Activated gamma-delta T cell treated with Interleukin-2 at 50 U/mL for 16 hours (primary cell): ENCODE results near the gene SNX14.
"Not testable (repeated sequence)": the region's sequence is repeated elsewhere in the genome, so short reads cannot be mapped to it uniquely, and the experiment has no call there.

Source experiments
- DNase-seq: peaks from one replicate; pipeline ENCODE4 v3.0.0-alpha.2; 2020

Gene SNX14, protein sequence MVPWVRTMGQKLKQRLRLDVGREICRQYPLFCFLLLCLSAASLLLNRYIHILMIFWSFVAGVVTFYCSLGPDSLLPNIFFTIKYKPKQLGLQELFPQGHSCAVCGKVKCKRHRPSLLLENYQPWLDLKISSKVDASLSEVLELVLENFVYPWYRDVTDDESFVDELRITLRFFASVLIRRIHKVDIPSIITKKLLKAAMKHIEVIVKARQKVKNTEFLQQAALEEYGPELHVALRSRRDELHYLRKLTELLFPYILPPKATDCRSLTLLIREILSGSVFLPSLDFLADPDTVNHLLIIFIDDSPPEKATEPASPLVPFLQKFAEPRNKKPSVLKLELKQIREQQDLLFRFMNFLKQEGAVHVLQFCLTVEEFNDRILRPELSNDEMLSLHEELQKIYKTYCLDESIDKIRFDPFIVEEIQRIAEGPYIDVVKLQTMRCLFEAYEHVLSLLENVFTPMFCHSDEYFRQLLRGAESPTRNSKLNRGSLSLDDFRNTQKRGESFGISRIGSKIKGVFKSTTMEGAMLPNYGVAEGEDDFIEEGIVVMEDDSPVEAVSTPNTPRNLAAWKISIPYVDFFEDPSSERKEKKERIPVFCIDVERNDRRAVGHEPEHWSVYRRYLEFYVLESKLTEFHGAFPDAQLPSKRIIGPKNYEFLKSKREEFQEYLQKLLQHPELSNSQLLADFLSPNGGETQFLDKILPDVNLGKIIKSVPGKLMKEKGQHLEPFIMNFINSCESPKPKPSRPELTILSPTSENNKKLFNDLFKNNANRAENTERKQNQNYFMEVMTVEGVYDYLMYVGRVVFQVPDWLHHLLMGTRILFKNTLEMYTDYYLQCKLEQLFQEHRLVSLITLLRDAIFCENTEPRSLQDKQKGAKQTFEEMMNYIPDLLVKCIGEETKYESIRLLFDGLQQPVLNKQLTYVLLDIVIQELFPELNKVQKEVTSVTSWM

DNA sequence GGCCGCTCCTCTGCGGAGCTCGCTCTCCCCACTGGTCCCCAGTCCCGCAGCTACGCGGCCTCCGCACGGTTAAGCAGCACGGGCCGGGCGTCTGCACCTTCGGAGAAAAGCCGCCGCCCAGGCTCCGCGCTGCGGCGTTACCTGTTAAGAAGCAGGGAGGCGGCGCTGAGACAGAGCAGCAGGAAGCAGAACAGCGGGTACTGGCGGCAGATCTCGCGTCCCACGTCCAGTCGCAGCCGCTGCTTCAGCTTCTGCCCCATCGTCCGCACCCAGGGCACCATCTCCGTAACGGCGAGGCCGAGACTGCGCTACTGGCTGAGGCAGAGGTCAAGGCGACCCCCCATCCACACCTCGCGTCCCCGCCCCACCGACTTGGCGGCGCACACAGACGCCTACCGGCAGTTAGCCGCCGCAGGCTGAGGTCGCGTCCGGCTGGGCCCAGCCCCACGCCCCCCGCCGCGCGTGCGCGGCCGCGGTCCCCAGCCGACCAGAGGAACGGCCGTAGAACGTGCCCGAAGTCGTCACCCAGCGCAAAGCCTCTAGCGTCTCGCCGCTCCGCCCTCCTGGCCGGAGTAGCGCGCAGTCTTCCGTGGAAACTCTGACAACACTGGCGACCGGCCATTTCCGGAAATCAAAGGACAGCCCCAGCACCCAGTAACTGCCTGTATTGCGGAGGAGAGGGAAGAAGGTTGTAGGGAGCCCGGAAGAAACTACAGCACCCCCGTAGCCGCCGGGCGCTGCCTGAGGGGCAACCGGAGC is at the start of gene SNX14:
Gene SNX14, minus strand, starts transcription at position 421 of the 759 bp plus-strand sequence. Its CDS starts 140 bp downstream, at position 281.
- peak; percentile 71 for DNase-seq

DNA sequence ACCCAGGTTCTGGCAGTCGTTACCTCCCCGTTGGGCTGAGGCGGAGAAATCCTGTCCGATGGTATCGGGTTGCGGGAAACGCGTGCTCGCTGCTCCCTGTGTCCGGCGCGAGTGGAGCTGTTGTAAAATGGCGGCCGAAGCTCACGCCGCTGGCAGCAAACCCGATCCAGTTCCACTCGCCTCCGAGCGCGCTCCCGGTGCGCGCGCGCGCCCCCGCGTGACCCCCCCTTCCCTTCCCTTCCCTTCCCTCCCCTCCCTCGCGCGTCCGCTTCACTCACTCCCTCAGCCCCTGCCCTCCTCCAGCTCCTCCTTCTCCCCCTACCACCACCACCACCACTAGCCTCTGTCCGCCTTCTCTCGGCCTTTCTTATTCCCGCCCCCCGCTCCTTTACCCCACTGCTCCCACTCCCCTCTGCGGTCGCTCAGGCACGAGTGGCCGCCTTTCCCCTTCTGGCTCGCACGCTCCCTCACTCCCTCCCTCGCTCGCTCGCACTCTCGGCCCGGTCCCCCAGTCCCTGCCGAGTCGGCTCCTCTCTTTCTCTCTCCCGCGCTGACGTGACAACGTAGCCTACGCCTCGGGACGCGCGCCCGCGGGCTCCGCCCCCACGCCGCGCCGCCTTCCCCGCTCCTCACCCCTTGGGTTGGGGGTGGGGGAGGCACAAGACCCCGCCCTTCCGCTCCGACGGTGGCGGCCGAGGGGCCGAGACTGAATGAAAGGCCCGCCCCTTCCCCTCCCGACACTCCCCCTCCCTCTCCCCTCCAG is 49.3 kb upstream of the SNX14 start, which contains the start of gene SYNCRIP:
Gene SYNCRIP, minus strand, starts transcription at position 113 of the 763 bp plus-strand sequence. CDS start 1,447 bp downstream, outside the sequence.
- DNase-seq, result peak; percentile 97

DNA sequence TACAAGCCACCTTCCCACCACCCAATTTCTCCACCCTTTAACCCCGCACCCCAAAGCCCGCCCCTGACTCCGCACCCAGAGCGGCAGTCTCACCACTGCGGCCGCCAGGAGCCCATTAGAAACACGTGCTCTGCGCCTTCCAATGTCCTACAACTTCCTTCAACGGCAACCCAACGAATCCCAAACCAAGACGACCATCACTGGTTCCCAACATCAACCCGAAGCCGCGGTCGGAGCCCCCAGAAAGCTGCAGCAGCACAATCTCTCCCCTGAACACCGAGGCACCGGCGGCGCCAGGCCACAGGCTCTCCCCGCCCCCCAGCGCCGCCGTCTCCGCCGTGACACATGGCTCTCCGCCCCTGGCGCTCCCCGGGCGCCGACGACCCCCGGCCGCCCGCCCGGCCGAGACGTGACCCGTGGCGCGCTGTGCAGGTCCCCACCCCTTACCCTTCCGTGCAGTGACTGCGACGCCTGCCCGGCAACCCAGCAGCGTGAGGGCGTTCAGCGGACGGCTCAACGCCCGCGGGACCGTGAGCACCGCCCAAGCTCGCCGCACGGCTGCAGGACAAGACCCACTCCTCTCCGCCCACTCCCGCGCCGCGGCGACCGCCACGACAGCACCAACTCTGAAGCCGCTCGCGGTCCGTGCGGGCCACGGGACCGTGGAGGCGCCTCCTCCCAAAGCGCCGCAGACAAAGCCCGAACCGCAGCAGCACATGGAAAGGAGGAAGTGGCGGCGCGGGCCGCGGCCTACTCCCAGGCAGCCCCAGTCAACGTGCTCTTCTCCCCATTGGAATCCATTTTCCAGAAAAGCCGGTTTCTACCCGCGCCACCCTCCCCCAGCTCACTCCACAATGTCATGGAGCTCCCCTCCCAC is 48.5 kb upstream of the SNX14 start:
- peak; percentile 46 for DNase-seq

DNA sequence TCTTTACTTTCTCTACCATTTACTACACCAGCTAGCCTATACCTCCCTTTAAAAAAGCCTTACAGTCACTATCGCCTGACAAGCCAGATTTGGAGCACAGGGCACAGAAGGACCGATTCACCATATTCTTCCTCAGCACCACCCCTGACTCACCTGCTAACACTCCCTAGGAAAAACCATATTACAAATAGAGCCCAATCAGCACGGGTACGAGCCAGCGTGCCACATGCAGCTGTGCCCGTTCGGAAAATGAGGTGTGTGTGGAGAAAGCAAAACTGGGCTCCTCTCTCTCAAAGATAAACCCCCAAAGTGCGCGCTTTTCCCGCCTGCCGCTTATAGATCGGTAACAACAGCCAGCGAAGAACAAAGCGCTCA is 47.9 kb upstream of the SNX14 start:
- DNase-seq, result no peak

DNA sequence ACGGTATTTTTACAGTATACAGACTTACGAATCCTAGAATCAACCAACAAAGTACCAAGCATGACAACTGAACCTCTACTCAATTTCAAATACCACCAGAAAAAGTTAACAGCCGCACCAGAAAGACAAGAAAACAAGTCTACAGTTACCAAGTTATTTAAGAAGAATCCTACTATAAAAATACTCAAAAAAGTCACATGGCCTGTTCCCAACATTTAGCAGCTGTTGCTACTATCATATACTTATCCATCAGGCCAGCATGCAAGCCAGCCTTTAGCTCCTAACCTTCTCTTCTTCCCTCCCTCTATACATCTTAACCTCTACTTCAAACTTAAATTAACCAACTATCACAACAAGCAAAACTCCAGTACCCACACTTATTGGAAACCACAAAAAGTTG is 47.2 kb upstream of the SNX14 start:
- DNase-seq, result no peak

DNA sequence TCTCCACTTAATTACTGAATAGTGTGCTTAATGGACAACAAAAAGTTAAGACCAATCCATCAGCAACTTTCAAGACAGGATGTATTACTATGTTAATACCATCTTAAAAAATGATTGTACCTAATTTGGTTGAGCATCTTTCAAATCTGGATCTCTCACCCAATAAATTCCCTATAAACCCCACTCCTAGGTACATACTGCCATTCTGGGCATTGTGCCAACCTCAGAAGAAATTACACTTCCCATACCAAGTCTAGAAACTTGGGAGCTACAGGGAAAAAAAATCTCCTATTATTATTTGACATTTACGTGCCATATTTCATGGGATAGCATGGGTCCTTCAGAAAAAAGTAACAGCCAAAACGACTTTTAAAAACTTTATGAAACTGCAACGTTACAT is 43.9 kb upstream of the SNX14 start:
- DNase-seq, result no peak

DNA sequence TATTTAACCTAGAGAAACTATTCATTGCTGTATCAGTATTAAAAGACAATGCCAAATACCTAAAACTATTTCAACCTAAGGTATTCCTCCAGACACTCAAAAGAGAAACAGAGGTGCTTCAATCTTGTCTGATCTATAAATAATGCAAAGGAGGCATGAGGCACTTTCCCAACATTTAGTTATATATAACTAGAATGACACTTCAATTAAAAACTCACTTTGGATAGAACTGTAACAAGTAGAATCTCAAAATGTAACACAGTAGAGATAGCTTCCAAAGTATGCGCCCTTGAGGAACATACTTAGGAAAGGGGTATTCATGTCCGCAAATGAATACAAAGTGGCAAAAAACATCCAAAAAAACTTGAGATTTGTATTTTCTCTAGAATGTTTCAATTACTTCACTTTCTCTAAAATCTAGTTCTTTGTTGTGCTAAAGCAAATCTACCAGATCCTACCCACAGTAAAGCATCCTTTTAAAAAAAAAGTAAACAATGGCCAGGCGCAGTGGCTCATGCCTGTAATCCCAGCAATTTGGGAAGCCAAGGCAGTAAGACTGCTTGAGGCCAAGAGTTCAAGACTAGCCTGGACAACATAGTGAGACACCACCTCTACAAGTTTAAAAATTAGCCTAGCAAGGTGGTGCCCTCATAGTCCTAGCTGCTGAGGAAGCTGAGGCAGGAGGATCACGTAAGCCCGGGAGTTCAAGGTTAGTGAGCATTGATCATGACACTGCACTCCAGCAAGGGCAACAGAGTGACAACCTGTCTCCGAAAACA is 38.7 kb upstream of the SNX14 start:
- no peak for DNase-seq

DNA sequence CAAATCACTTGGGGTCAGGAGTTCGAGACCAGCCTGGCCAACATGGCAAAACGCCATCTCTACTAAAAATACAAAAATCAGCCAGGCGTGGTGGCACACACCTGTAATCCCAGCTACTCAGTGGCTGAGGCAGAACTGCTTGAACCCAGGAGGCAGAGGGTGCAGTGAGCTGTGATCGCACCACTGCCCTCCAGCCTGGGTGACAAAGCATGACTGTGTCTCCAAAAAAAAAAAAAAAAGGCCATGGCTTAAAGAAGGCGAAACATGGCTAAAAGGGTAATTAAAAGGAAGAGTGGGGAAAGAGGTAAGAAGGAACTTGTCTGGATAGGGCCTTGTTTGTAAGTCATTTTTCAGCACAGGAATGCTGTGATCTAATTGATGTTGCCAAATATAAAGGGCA is 37.5 kb upstream of the SNX14 start:
- not testable (repeated sequence) for DNase-seq

DNA sequence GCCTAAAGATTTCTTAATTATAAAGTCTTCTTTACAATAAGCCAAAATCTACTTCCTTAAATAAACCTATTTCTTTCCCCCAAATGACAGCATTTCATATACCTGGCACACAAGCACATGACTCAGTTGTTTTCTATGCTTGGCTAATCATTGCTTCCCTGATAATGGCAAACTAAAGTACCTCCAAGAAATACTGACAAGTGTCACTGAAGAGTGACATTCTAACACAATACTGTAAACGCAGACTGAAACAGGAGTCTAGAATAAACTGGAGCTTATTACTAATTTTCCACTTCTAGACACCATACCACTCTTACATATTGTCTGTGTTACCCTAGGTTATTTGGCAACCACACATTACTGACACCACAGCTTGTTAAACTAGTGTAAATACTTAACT is 34.7 kb upstream of the SNX14 start:
- DNase-seq, result no peak

DNA sequence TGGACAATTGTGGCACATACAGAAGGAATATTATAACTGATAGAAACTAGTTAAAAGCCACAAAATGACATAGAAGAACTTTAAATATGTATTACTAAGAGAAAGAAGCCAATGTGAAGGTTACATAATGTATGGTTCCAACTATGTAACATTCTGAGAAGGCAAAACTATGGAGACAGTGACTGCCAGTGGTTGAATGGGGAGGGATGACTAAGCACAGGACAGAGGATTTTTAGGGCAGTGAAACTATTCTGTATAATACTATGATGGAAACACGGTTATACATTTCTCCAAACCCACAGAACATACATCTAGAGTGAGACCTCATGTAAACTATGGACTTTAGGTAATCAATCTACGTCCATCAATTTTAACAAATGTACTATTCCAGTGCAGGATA is 26.6 kb upstream of the SNX14 start:
- DNase-seq, result no peak

DNA sequence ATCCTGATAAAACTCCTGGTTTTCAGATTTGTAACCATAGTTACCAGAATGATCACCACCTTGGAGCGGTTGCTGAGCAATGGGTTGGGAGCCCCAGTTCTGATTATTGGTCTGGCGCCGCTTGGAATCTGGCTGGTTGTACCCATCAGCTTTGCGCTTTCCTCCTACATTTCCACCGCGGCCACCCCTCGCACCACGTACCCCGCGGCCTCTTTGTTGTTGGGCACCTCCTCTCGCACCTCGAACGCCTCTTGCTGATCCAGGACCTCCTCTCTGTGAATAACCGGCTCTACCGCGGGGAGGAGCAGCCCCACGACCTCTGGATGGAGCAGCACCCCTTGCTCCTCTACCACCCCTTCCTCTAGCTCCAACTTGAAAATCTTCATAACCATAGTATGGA is 21.1 kb upstream of the SNX14 start:
- DNase-seq, result no peak

DNA sequence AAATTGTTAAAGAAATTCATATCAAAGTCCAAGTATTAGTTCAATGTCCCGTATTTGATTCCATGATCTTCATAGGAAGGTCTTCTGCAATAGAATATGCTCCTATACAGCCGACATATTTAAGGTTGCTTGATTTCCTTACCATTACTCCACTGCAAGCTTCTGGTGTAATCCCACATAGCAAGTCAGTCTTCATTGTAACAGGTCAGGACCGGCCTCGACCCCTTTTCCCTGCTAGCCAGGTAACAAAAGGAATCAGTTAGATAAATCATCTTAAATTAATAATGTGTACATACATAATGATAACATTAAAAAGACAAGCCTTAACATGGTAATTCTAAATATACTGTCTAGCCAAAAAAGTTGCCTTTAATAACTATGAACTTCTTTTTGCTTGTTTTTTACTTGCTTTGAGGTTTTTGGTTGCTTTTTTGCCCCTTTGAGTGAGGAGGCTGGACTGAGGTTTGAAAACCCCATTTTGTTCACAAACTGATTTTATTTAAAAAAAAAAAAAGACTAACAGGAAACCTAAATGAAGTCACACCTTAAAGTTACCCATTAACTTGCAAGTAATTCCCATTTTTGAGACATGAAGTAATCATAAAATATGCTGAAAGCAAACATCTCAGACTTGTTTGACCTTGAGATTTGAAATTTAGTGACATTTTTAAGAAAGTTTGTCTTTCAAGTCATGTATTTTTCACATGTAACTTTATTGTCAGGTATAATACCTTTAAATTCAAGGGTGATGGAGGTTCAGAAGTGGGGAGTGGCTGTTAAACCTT is 19.2 kb upstream of the SNX14 start:
- no peak for DNase-seq

DNA sequence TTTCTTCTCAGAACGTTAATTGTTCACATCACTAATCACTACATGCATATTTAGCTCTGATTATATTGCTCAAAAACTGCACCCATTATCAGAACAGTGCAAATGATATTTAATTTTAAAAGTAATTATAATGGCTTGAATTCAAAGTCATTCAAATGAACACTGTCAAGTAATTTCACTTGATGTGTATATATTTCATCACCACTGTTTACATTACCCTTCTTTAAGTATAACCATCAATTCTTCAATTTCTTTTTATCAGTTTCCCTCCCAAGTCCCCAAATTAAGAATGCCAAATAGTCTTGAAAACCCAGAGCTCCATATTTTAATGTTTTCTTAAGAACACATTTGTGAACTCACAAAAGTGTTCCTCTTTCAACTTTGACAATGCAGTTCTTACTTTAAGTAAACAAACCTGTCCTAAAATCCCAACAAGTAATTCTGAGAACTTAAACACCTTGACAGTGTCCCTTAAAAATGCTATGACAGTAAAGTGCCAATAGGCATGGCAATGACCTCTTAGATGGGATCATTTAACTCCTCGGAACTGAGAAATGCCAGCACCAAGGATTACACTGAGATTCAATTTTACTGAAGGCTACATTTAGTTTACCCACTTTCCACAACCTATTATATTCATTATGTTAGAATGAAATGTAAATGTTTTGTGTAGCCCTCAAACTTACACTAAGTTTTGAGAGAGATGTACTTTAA is 16.7 kb upstream of the SNX14 start:
- DNase-seq, result no peak

DNA sequence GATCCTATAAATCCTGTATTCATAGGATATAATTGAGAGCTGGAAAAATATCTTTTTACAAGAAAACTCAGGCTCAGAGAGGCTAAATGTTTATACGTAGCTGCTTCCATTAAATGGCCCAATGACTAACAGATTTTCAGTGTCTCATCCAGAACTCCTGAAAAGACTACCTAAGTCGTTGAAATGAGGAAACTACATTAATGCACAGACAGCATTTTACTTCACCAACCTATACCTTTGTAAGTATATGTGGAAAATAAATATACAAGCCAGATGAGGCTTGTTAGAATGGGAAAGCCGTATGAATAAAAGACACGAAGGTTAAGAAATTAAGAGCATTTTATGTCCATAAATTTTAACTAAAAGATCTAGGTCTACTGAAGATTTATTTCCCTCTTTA is 8.4 kb upstream of the SNX14 start:
- no peak for DNase-seq

DNA sequence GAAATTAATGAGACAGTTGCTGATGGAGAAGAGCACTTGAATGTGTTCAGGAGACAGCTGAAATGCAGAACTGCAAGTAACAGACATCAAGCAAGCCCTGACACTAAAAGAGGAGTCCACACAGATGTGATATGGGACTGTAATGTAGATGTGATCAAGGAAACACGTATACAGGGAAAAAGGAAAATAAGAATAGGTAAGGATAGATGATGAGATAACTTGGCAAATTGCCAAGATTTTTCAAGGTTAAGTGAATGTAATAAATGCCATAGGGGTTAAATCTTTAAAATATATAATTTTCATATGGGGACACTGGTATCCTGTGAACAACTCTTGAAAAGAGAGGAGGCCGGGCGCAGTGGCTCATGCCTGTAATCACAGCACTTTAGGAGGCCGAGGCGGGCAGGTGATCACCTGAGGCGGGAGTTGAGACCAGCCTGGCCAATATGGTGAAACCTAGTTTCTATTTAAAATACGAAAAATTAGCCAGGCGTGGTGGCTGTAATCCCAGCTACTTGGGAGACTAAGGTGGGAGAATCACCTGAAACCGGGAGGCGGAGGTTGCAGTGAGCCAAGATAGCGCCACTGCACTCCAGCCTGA is 7.2 kb upstream of the SNX14 start:
- DNase-seq, result no peak

DNA sequence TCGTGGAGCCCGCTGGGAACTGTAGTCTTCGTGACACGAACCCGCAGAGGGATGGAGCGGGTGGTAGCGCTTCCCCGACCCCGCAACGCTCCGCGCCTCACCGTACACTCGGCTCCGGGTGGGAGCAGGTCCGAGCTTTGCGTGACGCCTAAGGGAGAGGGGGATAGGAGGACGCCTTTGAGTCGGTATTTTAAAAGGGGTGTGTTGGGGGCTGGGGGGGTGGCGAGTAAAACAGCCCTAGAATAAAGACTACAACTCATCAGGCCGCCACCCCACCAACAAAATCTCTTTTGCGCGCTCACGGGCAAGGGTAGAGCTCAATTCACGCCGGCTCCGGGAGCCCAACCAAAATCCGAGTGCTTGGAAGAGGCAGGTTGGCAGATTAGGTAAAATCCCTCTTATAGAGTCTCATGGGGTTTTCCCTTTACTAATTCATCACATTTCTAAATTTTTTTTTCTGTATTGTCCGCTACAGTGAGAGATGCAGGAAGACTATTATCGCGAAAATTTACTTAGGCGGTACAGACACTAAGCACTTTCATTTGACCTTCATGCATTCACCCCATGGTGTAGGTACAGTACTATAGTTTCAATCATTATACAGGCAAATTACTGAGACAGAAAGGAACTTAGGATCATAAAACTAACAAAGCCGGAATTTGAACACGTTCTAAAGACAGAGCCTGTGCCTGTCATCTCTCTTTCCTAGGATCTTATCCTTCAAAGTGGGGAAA is 706 bp upstream of the SNX14 start:
- no peak for DNase-seq

DNA sequence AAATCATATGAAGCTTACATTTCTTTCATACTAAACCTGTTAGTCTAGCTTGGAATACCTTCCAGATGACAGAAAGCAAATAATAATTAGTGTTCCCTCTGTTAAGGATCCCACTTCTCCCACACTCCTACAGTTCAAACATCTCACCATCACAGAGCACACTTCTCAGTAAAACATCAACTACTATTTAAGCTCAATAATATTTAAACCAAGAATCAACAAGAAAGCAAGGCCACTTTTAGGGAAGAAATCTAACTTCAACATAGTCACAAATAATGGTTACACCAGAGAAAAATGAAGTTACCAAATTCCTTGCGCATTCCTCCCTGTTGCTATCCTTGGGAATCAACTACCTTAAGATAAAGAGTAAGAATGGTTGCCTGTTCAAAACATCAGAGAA is 1.6 kb downstream of the SNX14 start:
- DNase-seq, result no peak

DNA sequence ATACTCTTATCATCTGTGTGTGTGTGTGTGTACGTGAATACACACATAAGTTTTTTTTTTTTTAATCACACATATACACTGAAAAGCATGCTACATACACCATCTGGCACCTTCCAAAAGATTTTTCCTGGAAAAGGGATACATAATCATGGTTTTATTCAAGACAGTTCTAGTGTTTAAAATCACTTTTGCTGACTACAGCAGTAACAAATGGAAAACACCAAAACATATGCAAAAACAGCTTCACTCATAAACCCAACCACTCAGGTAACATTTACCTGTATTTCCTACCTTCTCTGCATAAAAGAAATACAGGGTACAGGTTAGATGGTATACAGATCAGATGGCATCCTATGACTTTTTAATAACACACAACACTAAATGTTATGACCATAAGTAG is 2.5 kb downstream of the SNX14 start:
- no peak for DNase-seq
